HG03064 (cell line): ENCODE data around the gene CHST11.
"Not testable (repeated sequence)": the region's sequence is repeated elsewhere in the genome, so short reads cannot be mapped to it uniquely, and the experiment has no call there.

ENCODE experiments used
- ATAC-seq: cut with Tn5 transposase; IDR thresholded peaks from one replicate; pipeline ENCODE4 v1.9.1; 2021; ENCODE audit warnings: low read depth; ENCODE audit not compliant: unreplicated experiment

The CHST11 gene

DNA sequence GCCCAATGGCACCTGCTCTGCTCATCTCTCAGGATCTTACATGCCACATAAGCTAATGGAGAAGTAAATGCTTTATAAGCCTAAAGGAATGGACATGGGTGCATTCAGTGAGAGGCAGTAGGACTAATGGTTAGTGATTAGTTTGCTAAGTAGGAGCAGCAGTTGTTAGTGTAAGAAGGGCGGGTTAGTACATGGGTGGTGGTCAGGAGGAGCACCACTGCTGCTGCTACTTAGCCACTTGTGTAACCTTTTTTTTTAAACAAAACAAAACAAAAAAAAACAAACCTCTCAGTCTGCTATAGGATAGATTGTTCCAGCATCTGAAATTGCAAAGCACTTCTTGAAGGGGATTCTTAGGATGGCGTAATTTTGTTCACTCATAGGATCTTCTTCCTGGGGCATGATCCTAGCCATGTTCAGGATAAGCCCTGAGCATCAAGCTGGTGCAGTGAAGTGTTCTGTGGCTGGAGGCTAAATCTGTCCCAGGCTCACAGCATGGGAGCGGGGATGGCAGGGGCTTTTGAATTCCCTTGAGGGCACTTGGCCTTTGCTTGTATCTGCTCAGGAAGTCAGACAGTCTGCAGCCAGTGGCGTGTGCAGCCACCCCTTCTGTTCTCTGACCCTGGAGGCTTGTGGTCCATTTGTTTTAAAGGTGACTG, 63.6 kb downstream of the CHST11 start:
- peak; percentile 61 for ATAC-seq

DNA sequence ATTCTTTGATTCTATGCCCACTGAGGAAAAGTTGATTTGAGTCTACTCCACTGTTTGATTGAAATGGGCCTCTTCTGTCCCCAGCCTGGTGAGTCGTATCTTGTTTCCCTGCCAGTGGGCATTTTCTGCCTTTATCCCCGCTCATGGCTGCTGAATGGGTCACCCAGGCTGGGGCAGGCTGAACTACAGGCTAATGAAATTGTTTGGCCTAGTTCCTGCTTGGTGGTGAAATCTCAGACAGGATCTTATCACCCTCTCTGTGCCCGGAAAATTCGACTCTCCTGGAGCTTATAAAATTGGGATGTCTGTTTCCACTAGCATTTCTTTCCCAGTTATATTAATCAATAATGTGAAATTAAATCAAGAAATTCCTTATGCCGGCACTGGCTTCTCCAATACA, 65.0 kb downstream of the CHST11 start:
- ATAC-seq, result no peak

DNA sequence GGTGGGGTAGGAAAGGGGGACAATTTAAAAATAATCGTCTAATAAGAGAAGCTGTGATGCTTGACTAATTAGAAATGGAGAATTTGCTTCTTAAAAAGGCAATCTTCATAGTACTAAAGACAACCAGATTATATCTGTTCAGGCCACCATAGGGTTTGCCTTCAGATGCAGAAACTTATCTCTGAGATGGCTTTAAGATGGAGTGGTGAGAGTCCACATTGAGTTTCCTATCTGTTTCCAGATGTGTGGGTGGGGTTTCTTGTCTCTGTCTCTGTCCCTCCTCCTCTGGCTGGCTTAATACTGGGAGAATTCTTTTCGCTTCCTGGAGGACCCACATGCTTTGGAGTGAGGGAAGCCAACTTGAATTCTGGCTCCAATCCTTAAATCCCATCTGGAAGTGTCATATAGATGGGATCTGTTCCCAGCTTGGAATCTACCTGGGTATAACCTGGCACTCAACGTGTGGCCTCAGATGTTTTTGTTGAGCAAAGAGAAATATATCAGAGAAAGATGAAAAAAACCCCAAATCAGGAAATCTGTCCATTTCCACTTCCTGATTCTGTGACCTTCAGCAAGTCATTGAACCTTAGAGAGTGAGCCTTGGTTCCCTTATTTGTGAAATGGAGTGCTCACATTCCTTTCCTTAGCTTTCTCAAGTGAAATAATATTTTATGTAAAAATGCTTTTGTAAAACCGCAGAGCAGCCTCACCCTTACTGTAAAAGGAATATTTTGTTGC, 66.4 kb downstream of the CHST11 start:
- no peak for ATAC-seq

DNA sequence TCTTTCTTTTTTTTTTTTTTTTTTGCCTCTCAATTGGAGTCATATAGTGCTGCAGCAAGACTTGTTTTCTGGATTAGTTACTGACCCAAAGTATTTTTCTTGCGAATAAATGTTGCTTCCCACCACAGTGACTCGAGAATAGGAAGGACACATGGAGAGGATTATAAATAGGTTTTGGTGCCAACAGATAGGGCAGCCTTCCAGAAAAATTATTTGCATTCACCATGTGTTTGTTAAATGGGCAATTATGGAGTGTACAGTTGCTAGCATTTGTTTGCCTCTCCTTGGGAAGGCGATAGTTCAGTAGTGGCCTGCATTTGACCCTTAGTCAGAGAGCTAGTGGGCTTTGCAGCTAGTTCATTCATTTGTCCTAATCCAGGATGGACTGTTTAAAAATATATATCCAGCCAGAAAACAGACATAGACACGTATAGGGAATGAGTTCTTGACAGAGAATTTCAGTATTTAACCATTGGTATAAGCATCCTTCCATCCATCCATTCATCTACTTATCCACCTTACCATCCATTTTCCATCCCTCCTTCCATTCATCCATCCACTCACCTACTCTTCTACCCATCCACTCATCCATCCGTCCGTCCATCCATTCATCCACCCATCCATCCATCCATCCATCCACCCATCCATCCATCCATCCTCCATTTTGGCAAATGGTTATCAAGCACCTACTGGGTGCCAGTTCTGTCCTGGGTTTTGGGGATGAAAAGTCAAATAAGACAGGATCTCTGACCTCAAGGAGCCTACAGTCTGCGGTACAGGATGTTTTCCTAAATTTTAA, 67.5 kb downstream of the CHST11 start:
- ATAC-seq, result no peak

DNA sequence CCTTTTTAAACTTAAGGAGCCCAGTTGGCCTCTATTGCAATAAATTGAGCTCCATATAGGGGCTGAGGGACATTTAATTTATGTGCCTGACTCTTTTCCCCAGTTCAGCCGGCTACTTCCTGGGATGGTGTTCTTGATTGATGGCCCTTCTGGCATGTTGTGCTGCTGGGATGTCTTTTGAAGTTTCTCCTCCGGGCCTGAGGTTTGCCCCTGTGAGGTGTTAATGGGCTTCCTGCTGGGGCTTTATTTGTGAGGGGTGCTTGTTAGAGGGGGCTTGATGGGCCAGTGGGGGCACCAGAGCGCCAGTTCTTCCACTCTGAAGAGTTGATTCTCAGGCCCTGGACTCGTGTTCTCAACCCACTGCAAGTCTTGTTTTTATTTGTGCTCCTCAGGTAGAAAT, 69.6 kb downstream of the CHST11 start:
- ATAC-seq, result no peak

DNA sequence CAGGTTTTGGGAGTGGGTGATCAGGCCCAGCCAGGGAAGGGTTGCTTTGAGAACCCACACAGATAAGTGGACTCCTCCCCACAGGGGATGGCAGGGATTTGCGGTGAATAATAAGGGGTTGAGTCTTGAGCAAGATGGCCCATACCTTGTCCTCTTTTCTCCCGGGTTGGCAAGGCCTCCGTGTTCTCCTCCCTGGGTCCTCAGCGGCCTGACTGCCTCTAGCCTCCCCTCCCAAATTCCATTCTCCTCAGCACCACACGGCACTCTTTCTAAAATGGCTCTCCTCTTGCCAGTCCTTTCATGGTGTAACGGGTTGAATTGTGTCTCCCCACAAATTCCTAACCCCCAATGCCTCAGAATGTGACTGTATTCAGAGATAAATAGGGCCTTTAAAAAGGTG, 70.0 kb downstream of the CHST11 start:
- no peak for ATAC-seq

DNA sequence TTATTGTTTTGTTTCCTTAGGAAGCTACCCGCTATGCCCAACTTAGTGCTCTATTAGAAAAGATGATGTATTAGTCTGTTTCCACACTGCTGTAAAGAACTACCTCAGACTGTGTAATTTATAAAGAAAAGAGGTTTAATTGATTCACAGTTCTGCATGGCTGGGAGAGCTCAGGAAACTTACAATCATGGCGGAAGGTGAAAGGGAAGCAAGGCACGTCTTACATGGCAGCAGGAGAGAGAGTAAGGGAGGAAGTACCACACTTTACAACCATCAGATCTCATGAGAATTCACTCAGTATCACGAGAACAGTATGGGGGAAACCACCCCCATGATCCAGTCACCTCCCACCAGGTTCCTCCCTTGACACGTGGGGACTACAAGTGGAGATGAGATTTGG, 70.9 kb downstream of the CHST11 start:
- ATAC-seq, result not testable (repeated sequence)

DNA sequence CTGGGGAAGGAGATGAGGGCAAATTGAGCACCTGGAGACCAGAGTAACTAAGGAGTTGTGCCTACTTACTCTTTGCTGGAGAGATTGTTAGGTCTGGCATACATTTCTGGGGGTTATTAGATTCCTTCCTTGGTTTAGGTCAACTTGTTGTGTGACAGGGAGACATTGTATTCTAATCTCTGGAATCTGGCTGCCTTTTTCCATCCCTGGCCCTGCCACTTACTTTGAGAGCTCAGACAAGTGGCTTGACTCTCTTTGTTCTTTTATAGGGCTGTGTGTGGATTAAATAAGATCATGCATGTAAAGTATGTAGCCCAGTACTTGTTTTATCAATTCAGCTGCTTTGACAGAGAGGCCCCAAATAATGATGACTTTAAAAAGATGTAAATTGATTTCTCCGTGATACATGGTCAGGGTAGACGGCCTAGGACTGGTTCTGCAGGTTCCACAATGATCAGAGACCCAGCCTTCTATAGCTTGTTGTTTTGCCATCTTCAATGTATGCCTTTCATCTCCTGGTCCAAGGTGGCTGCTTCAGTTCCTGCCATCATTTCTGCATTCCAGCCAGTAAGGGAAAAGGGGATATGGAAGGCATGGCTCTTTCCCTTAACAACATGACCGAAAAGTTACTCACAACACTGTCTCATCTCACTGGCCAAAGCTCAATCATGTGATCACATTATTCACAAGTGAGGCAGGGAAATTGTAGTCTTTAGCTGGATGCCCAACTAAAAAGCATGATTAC, 72.6 kb downstream of the CHST11 start:
- no peak for ATAC-seq

DNA sequence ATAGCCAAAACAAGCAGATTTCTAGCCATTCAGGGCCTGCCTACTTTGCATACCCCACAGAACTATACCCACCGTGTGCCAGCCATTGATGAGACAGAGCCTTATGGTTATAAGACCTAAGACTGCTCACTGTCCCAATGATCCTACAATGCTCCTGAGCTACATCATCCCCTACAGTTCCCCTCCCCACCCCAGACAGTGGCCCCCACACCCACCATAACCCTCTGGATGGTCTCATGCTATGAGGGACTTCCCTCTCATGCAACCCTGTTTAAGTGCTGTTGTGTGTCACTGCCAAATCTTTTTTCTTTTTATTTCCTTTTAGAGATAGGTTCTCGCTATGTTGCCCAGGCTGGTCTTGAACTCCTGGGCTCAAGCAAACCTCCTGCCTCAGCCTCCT, 75.9 kb downstream of the CHST11 start:
- ATAC-seq, result no peak

DNA sequence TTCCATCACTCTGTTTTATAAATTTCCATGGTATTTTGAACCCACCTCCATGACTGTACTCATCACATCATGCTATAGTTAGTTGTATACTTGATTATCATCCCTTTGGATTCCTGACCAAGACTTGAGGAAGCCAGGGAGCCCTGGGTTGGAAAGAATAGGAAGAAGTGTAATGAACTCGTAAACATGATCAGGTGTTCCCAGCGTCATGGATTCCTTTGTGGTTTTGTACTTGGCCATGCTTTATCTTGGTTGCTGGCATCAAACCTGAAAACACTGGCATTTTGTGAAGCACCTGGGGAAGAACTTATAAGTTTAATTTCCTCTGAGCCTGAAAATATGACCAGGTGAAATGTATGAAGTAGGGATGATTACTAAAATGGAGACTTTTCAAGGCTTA, 76.4 kb downstream of the CHST11 start:
- no peak for ATAC-seq

DNA sequence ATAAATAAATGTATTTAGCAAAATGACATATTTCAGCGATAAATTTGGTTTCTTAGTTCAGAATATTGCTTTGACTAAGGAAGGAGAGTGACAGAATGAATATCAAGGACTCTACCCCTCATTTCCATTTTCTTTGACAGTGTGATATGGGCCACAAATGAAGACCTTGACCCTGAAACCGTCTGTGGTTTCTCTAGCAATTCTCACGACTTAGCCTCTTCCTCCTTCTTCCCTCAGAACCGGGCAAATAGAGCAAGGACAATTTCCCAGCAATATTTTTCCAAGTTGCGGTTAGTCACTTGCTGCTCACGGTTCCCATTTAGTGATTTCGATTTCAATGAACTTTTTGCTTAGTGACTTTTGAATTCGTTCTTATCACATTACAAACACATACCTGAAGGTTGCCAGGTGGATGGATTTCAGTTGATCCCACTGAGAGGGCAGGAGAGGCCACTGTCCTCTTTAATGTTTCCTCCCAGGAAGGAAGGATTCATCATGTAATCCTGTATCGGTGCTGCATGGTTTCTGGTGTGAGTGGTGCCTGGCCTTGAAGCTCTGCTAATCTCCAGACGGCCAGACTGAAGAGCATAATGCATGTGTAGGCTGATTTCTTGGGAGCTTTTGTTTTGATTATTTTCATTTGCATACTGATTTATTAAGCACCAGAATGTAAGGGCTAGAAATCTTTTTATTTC, 77.6 kb downstream of the CHST11 start:
- ATAC-seq, result no peak

DNA sequence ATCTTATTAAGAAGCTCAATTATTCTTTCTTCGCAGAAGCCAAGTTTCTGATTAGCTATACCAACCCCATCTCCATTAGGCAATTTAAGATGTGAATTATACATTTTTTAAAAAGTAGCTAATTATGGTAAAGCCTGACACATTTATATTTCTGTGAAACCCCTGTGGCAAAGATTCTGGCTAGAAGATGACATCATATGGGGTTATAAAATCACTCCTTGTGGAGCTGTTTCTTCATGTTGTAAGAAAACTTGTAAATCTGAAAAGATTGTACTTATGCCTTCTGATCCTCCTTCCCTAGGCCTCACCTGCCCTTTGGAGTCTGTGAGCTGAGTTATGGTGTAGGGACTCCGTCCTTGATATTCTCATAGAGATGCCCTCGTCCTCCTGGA, 78.1 kb downstream of the CHST11 start:
- no peak for ATAC-seq

DNA sequence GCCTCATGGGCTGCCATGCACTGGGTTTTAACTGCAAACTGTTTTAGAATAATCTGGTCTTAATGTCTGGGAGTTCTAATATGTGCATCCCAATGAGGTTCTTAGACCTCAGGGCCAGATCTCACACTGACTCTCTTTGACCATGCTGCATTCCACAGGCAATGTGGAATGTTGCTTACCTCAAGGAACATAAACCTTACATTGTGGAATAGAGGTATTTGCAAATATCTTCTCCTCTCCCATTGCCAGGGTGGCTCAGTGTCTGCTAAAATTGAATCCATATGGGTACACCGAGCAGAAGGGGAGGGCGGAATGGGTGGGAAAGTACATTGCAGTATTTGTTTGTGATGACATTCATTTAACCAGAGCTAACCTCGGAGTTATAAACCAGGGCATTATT, 78.6 kb downstream of the CHST11 start:
- no peak for ATAC-seq

DNA sequence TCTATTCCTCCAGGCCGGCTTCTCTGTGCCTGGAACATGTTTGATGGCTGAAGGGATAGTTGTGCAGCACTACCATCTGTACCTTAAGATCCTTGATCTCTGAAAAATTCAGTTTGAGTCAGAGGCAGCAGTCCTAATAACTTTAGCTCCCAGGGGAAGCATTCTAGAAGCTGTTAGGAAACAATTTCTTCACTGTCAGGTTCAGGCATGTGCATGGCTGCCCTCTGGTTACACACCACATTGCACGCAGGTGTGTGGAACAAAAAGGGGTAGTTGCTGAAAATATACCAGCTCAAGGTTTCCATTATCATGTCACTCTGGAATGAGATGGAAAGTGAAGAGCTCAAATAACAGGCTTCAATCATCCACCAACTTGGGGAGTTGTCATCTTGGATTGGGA, 80.1 kb downstream of the CHST11 start:
- ATAC-seq, result no peak

DNA sequence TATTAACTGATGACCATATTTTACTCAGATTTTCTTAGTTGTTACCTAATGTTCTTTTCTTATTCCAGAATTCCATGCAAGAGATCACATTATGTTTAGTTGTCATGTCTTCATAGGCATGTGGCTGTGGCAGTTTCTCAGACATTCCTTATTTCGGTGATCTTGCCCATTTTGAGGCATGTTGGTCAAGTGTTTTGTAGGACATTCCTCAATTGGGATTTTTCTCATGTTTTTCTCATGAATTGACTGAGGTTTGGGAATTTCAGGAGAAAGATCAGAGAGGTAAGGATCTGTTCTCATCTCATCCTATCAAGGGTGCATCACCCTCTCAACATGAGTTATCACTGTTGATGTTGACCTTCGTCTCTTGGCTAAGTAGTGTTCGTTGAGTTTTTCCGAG, 81.3 kb downstream of the CHST11 start:
- no peak for ATAC-seq

DNA sequence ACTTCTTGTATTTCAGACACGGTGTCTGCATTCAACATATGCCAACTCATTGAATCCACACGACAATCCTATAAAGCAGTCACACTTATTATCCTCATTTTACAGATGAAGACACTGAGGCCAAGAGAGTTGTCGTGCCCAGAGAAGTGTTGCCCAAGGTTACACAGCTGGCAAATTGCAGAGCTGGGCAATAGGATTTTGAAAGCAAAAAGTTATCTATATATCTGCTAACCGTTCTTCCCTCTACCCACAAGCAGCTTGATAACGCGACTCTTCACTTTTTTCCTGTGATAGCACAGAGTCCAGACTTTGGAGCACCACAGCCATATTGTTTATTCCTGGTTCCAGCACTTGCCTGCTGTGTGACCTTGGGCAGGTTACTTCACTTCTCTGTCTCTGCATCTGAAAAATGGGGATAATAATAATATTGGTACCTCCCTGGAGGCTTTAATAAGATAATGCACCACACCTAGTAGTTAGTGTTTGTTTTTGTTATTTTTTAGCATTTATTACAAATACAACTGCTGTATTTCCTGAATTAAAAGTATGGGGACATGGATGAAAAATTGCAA, 82.2 kb downstream of the CHST11 start:
- ATAC-seq, result no peak

DNA sequence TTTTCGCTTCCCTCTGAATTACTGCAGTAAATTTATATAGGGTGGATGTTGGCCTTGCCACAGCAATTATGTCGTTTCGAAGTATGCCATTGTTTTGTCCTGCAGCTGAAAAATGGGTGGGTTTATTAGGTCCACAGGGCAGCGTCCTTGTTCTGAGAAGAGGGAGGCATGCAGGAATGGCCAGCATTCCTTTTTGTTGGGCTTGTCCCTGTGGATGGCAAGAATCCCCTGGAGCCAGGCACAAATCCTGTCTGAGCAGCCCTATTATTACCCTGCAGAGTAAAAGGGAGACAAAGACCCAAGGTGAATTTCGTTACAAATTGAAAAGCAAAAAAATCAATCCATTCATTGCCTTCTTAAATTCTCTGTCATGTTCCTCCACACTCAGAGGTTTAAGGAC, 88.1 kb downstream of the CHST11 start:
- no peak for ATAC-seq

DNA sequence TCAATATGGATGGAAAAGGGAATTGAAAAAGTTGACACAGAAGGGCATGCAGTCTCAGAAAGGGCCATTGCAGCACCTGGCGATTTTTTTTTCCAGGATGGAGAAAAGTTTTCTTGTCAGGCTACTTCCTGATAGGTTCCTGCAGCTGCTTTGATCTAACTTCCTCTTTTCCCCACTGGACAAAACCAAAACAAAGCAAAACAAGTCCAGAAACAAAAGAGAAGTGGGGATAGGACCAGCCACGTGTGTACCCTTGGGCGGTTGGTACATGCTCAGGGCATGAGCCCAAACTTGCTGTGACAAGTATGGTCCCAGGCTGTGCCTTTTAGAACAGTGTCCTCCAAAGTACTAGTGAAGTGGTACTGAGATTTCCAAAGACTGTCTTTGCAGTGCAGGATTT, 89.8 kb downstream of the CHST11 start:
- ATAC-seq, result no peak

DNA sequence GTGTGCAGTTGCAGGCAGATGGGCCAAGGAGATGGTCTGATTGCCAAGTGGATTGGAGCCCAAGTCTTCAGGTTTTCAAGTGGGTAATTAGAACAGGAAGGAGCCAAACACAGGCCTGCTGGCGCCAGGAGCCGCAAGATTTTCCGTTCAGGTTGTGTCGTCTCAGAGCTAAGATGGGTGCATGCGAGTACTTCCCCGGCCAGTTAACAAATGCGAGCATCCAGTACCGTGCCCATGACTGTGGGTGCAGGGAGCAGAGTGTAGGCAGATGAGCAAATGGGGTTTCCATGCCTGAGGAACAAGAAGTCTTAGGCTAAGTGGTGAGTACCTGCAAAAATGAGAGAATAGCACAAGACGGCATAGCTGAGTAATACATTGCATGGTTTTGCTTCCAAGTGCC, 90.5 kb downstream of the CHST11 start:
- ATAC-seq, result no peak

DNA sequence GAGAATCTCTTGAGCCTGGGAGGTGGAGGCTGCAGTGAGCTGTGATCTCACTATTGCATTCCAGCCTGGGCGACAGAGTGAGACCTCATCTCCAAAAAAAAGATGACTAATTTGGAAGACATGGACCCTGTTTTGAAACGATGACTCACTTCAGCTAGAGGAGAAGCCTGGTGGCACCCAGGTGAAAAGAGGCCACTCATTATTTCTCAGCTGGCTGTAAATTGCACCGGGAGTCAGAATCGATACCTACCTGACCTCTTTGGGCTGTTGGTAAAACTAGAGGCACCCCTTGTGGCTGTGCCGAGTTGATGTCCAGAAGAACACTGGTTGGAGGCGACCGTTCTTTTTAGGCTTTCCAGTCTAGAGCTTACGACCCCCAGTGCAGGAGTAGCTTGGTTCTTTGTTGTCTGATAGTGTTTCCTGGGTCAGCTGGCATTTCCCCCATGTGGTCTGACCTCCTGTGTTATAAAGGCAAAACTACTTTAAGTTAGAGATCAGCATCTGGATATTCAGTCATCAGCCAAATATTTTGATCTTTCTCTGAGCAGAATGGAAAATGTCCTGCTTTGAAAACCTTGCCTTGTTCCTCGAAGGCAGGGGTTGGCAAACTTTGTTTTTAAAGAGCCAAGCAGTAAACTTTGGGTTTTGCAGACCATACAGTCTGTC, 93.2 kb downstream of the CHST11 start:
- no peak for ATAC-seq
